ENCODE measurements around the gene PLEKHH2. TPM values are rescaled to one million over a fixed set of nuclear protein-coding genes. Genes with fewer than 3 reads are reported as not detected.
"Not testable (repeated sequence)": the region's sequence is repeated elsewhere in the genome, so short reads cannot be mapped to it uniquely, and the experiment has no call there.

PLEKHH2 gene
- polyA plus RNA-seq, 2 donors = 2.4 to 2.6 TPM

GRCh38 chr2:43726961-43727633 is 90.0 kb downstream of the PLEKHH2 start:
- not testable (repeated sequence) for H3K27me3 ChIP-seq (ENCODE audit: control insufficient read depth in 1 of 2, insufficient read depth in 2 of 2, low read length in 2 of 2); H3K36me3 ChIP-seq (ENCODE audit: control insufficient read depth in 2 of 2, insufficient read depth in 2 of 2, low read length in 1 of 2); H3K4me1 ChIP-seq (ENCODE audit: control insufficient read depth in 2 of 2, insufficient read depth in 2 of 2, low read length in 1 of 2); H3K27ac ChIP-seq (ENCODE audit: low read depth in 2 of 2, low read length in 1 of 2); H3K4me3 ChIP-seq (ENCODE audit: low read depth in 1 of 2, low read length in 2 of 2); H3K9me3 ChIP-seq (ENCODE audit: control insufficient read depth in 2 of 2, insufficient read depth in 1 of 2, low read depth in 1 of 2, low read length in 1 of 2)
- 67 to 73% methylated on average over 14 of the region's 14 CpGs for WGBS, 2 donors

GRCh38 chr2:43727634-43728014 is 90.6 kb downstream of the PLEKHH2 start:
- no peaks in the 10 kb centered on the region for H3K4me1 ChIP-seq (ENCODE audit: control insufficient read depth in 2 of 2, insufficient read depth in 2 of 2, low read length in 1 of 2)
- WGBS, 2 donors = 98% methylated on average over 2 of the region's 2 CpGs
- H3K36me3 ChIP-seq (ENCODE audit: control insufficient read depth in 2 of 2, insufficient read depth in 2 of 2, low read length in 1 of 2) = no peaks in the 10 kb centered on the region
- H3K27ac ChIP-seq (ENCODE audit: low read depth in 2 of 2, low read length in 1 of 2) = no peak overlapping the region
- no peaks in the 10 kb centered on the region for H3K9me3 ChIP-seq (ENCODE audit: control insufficient read depth in 2 of 2, insufficient read depth in 1 of 2, low read depth in 1 of 2, low read length in 1 of 2)
- H3K4me3 ChIP-seq (ENCODE audit: low read depth in 1 of 2, low read length in 2 of 2) = no peak overlapping the region
- H3K27me3 ChIP-seq (ENCODE audit: control insufficient read depth in 1 of 2, insufficient read depth in 2 of 2, low read length in 2 of 2) = no peaks in the 10 kb centered on the region

GRCh38 chr2:43729491-43730174 is 92.6 kb downstream of the PLEKHH2 start:
- H3K27me3 ChIP-seq (ENCODE audit: control insufficient read depth in 1 of 2, insufficient read depth in 2 of 2, low read length in 2 of 2) = no peaks in the 10 kb centered on the region
- WGBS, 2 donors = 61 to 65% methylated on average over 5 of the region's 5 CpGs
- H3K4me3 ChIP-seq (ENCODE audit: low read depth in 1 of 2, low read length in 2 of 2) = no peak overlapping the region
- H3K9me3 ChIP-seq (ENCODE audit: control insufficient read depth in 2 of 2, insufficient read depth in 1 of 2, low read depth in 1 of 2, low read length in 1 of 2) = no peaks in the 10 kb centered on the region
- no peak overlapping the region for H3K27ac ChIP-seq (ENCODE audit: low read depth in 2 of 2, low read length in 1 of 2)
- H3K4me1 ChIP-seq (ENCODE audit: control insufficient read depth in 2 of 2, insufficient read depth in 2 of 2, low read length in 1 of 2) = no peaks in the 10 kb centered on the region
- H3K36me3 ChIP-seq (ENCODE audit: control insufficient read depth in 2 of 2, insufficient read depth in 2 of 2, low read length in 1 of 2) = no peaks in the 10 kb centered on the region

GRCh38 chr2:43731211-43731610 is 94.2 kb downstream of the PLEKHH2 start:
- no peaks in the 10 kb centered on the region for H3K9me3 ChIP-seq (ENCODE audit: control insufficient read depth in 2 of 2, insufficient read depth in 1 of 2, low read depth in 1 of 2, low read length in 1 of 2)
- no peak overlapping the region for H3K4me3 ChIP-seq (ENCODE audit: low read depth in 1 of 2, low read length in 2 of 2)
- H3K27ac ChIP-seq (ENCODE audit: low read depth in 2 of 2, low read length in 1 of 2) = no peak overlapping the region
- no peaks in the 10 kb centered on the region for H3K4me1 ChIP-seq (ENCODE audit: control insufficient read depth in 2 of 2, insufficient read depth in 2 of 2, low read length in 1 of 2)
- no peaks in the 10 kb centered on the region for H3K27me3 ChIP-seq (ENCODE audit: control insufficient read depth in 1 of 2, insufficient read depth in 2 of 2, low read length in 2 of 2)
- WGBS, 2 donors = 89 to 95% methylated on average over 1 of the region's 1 CpG
- H3K36me3 ChIP-seq (ENCODE audit: control insufficient read depth in 2 of 2, insufficient read depth in 2 of 2, low read length in 1 of 2) = no peaks in the 10 kb centered on the region

GRCh38 chr2:43736637-43737036 is 99.6 kb downstream of the PLEKHH2 start:
- 80 to 86% methylated on average over 6 of the region's 6 CpGs for WGBS, 2 donors
- no peaks in the 10 kb centered on the region for H3K9me3 ChIP-seq (ENCODE audit: control insufficient read depth in 2 of 2, insufficient read depth in 1 of 2, low read depth in 1 of 2, low read length in 1 of 2)
- no peaks in the 10 kb centered on the region for H3K27me3 ChIP-seq (ENCODE audit: control insufficient read depth in 1 of 2, insufficient read depth in 2 of 2, low read length in 2 of 2)
- H3K36me3 ChIP-seq (ENCODE audit: control insufficient read depth in 2 of 2, insufficient read depth in 2 of 2, low read length in 1 of 2) = no peaks in the 10 kb centered on the region
- no peak overlapping the region for H3K27ac ChIP-seq (ENCODE audit: low read depth in 2 of 2, low read length in 1 of 2)
- H3K4me3 ChIP-seq (ENCODE audit: low read depth in 1 of 2, low read length in 2 of 2) = no peak overlapping the region
- no peaks in the 10 kb centered on the region for H3K4me1 ChIP-seq (ENCODE audit: control insufficient read depth in 2 of 2, insufficient read depth in 2 of 2, low read length in 1 of 2)

GRCh38 chr2:43737097-43737854 is 100.2 kb downstream of the PLEKHH2 start:
- H3K4me1 ChIP-seq (ENCODE audit: control insufficient read depth in 2 of 2, insufficient read depth in 2 of 2, low read length in 1 of 2) = no peaks in the 10 kb centered on the region
- no peak overlapping the region for H3K4me3 ChIP-seq (ENCODE audit: low read depth in 1 of 2, low read length in 2 of 2)
- 75 to 79% methylated on average over 8 of the region's 8 CpGs for WGBS, 2 donors
- H3K9me3 ChIP-seq (ENCODE audit: control insufficient read depth in 2 of 2, insufficient read depth in 1 of 2, low read depth in 1 of 2, low read length in 1 of 2) = no peaks in the 10 kb centered on the region
- H3K27me3 ChIP-seq (ENCODE audit: control insufficient read depth in 1 of 2, insufficient read depth in 2 of 2, low read length in 2 of 2) = no peaks in the 10 kb centered on the region
- no peak overlapping the region for H3K27ac ChIP-seq (ENCODE audit: low read depth in 2 of 2, low read length in 1 of 2)
- no peaks in the 10 kb centered on the region for H3K36me3 ChIP-seq (ENCODE audit: control insufficient read depth in 2 of 2, insufficient read depth in 2 of 2, low read length in 1 of 2)

GRCh38 chr2:43737855-43738254 is 100.8 kb downstream of the PLEKHH2 start:
- no peaks in the 10 kb centered on the region for H3K27me3 ChIP-seq (ENCODE audit: control insufficient read depth in 1 of 2, insufficient read depth in 2 of 2, low read length in 2 of 2)
- no peaks in the 10 kb centered on the region for H3K4me1 ChIP-seq (ENCODE audit: control insufficient read depth in 2 of 2, insufficient read depth in 2 of 2, low read length in 1 of 2)
- H3K27ac ChIP-seq (ENCODE audit: low read depth in 2 of 2, low read length in 1 of 2) = no peak overlapping the region
- H3K4me3 ChIP-seq (ENCODE audit: low read depth in 1 of 2, low read length in 2 of 2) = no peak overlapping the region
- no peaks in the 10 kb centered on the region for H3K36me3 ChIP-seq (ENCODE audit: control insufficient read depth in 2 of 2, insufficient read depth in 2 of 2, low read length in 1 of 2)
- H3K9me3 ChIP-seq (ENCODE audit: control insufficient read depth in 2 of 2, insufficient read depth in 1 of 2, low read depth in 1 of 2, low read length in 1 of 2) = no peaks in the 10 kb centered on the region
- 84 to 93% methylated on average over 2 of the region's 2 CpGs for WGBS, 2 donors

GRCh38 chr2:43738257-43738656 is 101.2 kb downstream of the PLEKHH2 start:
- no peaks in the 10 kb centered on the region for H3K4me1 ChIP-seq (ENCODE audit: control insufficient read depth in 2 of 2, insufficient read depth in 2 of 2, low read length in 1 of 2)
- 79 to 87% methylated on average over 2 of the region's 2 CpGs for WGBS, 2 donors
- no peaks in the 10 kb centered on the region for H3K9me3 ChIP-seq (ENCODE audit: control insufficient read depth in 2 of 2, insufficient read depth in 1 of 2, low read depth in 1 of 2, low read length in 1 of 2)
- H3K27ac ChIP-seq (ENCODE audit: low read depth in 2 of 2, low read length in 1 of 2) = no peak overlapping the region
- H3K4me3 ChIP-seq (ENCODE audit: low read depth in 1 of 2, low read length in 2 of 2) = no peak overlapping the region
- H3K27me3 ChIP-seq (ENCODE audit: control insufficient read depth in 1 of 2, insufficient read depth in 2 of 2, low read length in 2 of 2) = no peaks in the 10 kb centered on the region
- no peaks in the 10 kb centered on the region for H3K36me3 ChIP-seq (ENCODE audit: control insufficient read depth in 2 of 2, insufficient read depth in 2 of 2, low read length in 1 of 2)

GRCh38 chr2:43743706-43744105 is 106.6 kb downstream of the PLEKHH2 start:
- 81 to 85% methylated on average over 5 of the region's 5 CpGs for WGBS, 2 donors
- no peaks in the 10 kb centered on the region for H3K4me1 ChIP-seq (ENCODE audit: control insufficient read depth in 2 of 2, insufficient read depth in 2 of 2, low read length in 1 of 2)

More at GRCh38 chr2:43743706-43744105, 106.6 kb downstream of the PLEKHH2 start:
- H3K9me3 ChIP-seq (ENCODE audit: control insufficient read depth in 2 of 2, insufficient read depth in 1 of 2, low read depth in 1 of 2, low read length in 1 of 2) = no peaks in the 10 kb centered on the region
- H3K27me3 ChIP-seq (ENCODE audit: control insufficient read depth in 1 of 2, insufficient read depth in 2 of 2, low read length in 2 of 2) = no peaks in the 10 kb centered on the region
- H3K4me3 ChIP-seq (ENCODE audit: low read depth in 1 of 2, low read length in 2 of 2) = no peak overlapping the region
- no peak overlapping the region for H3K27ac ChIP-seq (ENCODE audit: low read depth in 2 of 2, low read length in 1 of 2)
- H3K36me3 ChIP-seq (ENCODE audit: control insufficient read depth in 2 of 2, insufficient read depth in 2 of 2, low read length in 1 of 2) = no peaks in the 10 kb centered on the region
